Muscle of leg (tissue), 11 donors: ENCODE results near the gene SH2D1B. TPM values are rescaled to one million over a fixed set of nuclear protein-coding genes. Genes with fewer than 3 reads are reported as not detected.

Experiments used
- DNase-seq: peaks from one replicate; pipeline ENCODE4 v3.0.0; 2013
- H3K27ac ChIP-seq: one replicate; pipeline ENCODE4 v1.5.1; 2013; ENCODE audit warnings: mild to moderate bottlenecking, low read length, control low read depth
- H3K27me3 ChIP-seq: one replicate; pipeline ENCODE4 v1.6.1; 2013; ENCODE audit warnings: low read length; ENCODE audit not compliant: control insufficient read depth, insufficient read depth
- H3K36me3 ChIP-seq: one replicate; pipeline ENCODE4 v1.6.1; 2013; ENCODE audit warnings: low read length; ENCODE audit not compliant: control insufficient read depth, insufficient read depth
- H3K4me1 ChIP-seq: one replicate; pipeline ENCODE4 v1.6.1; 2013; ENCODE audit warnings: low read length; ENCODE audit not compliant: control insufficient read depth, insufficient read depth
- H3K4me3 ChIP-seq: one replicate; pipeline ENCODE4 v1.5.1; 2013; ENCODE audit warnings: low read length, control low read depth
- H3K9me3 ChIP-seq: replicated peaks from 2 replicates; pipeline ENCODE4 v1.6.1; 2013; ENCODE audit warnings: low read depth, low read length; ENCODE audit not compliant: control insufficient read depth
- WGBS: methylation state at CpG from one replicate; pipeline ENCODE4 v1.1.5; 2013; ENCODE audit warnings: missing lambda C conversion rate; ENCODE audit not compliant: insufficient coverage; 5-methylcytosine and 5-hydroxymethylcytosine counted together
- polyA plus RNA-seq, 8 donors: library from polyadenylated mRNA; unstranded; fragments of 120-200 nt; gene quantifications; one replicate each; pipeline versions ENCODE4 v1.2.1 to v1.2.3, GENCODE V29; 2013; ENCODE audit warnings: inconsistent platforms in 1 of 8, low replicate concordance in 1 of 8; ENCODE audit not compliant: insufficient read length in 8 of 8, insufficient read depth in 1 of 8
- total RNA-seq: library from RNA; stranded (reverse); fragments of 120-200 nt; gene quantifications from one replicate; pipeline ENCODE4 v1.2.4, GENCODE V29; 2013

The SH2D1B gene
- total and polyA plus RNA-seq, 9 donors, result 0.14 to 0.39 (median 0.26) TPM; not detected in 1

- Histone ChIP-seq H3K27ac (no peak overlapping the region), H3K4me1 (no peaks in the 10 kb centered on the region), H3K27me3 (no peaks in the 10 kb centered on the region), H3K4me3 (no peak overlapping the region), H3K36me3 (no peaks in the 10 kb centered on the region), H3K9me3 (no peaks in the 10 kb centered on the region)
- DNase-seq, result no peak
- WGBS, result 78% methylated on average over 8 of the region's 13 CpGs
Observed at GRCh38 chr1:162372159-162373071, 39.5 kb downstream of the SH2D1B start.

GRCh38 chr1:162371611-162372010, 40.3 kb downstream of the SH2D1B start:
- no CpG with 5 or more reads among the region's 6 CpGs for WGBS
- no peaks in the 10 kb centered on the region for H3K9me3 ChIP-seq
- no peak overlapping the region for H3K27ac ChIP-seq
- H3K4me3 ChIP-seq, result no peak overlapping the region
- no peak for DNase-seq
- H3K27me3 ChIP-seq, result no peaks in the 10 kb centered on the region
- H3K4me1 ChIP-seq, result no peaks in the 10 kb centered on the region
- no peaks in the 10 kb centered on the region for H3K36me3 ChIP-seq

GRCh38 chr1:162370721-162371120, 41.2 kb downstream of the SH2D1B start:
- Histone ChIP-seq H3K4me1 (no peaks in the 10 kb centered on the region), H3K27ac (no peak overlapping the region), H3K4me3 (no peak overlapping the region), H3K9me3 (no peaks in the 10 kb centered on the region), H3K27me3 (no peaks in the 10 kb centered on the region), H3K36me3 (no peaks in the 10 kb centered on the region)
- DNase-seq, result no peak
- 83% methylated on average over 1 of the region's 3 CpGs for WGBS

- DNase-seq, result no peak
- no CpG with 5 or more reads among the region's 1 CpG for WGBS
- H3K4me3 ChIP-seq, result no peak overlapping the region
Observed at GRCh38 chr1:162370161-162370560, 41.8 kb downstream of the SH2D1B start.

GRCh38 chr1:162369571-162369970, 42.4 kb downstream of the SH2D1B start:
- WGBS, result 76% methylated on average over 5 of the region's 7 CpGs
- DNase-seq, result no peak
- H3K27ac ChIP-seq, result no peak overlapping the region
- no peaks in the 10 kb centered on the region for H3K36me3 ChIP-seq
- H3K27me3 ChIP-seq, result no peaks in the 10 kb centered on the region
- no peaks in the 10 kb centered on the region for H3K9me3 ChIP-seq
- no peaks in the 10 kb centered on the region for H3K4me1 ChIP-seq
- H3K4me3 ChIP-seq, result no peak overlapping the region

More at GRCh38 chr1:162370161-162370560, 41.8 kb downstream of the SH2D1B start:
- H3K27me3 ChIP-seq, result no peaks in the 10 kb centered on the region
- H3K36me3 ChIP-seq, result no peaks in the 10 kb centered on the region
- H3K9me3 ChIP-seq, result no peaks in the 10 kb centered on the region
- H3K4me1 ChIP-seq, result no peaks in the 10 kb centered on the region
- no peak overlapping the region for H3K27ac ChIP-seq

- no peaks in the 10 kb centered on the region for H3K36me3 ChIP-seq
- H3K9me3 ChIP-seq, result no peaks in the 10 kb centered on the region
- 33% methylated on average over 1 of the region's 4 CpGs for WGBS
- no peak overlapping the region for H3K27ac ChIP-seq
- no peak for DNase-seq
- H3K27me3 ChIP-seq, result no peaks in the 10 kb centered on the region
- no peaks in the 10 kb centered on the region for H3K4me1 ChIP-seq
- H3K4me3 ChIP-seq, result no peak overlapping the region
Observed at GRCh38 chr1:162368451-162368850, 43.5 kb downstream of the SH2D1B start.

- no peak overlapping the region for H3K27ac ChIP-seq
- H3K9me3 ChIP-seq, result no peaks in the 10 kb centered on the region
- no peak for DNase-seq
- no peaks in the 10 kb centered on the region for H3K36me3 ChIP-seq
- H3K27me3 ChIP-seq, result no peaks in the 10 kb centered on the region
- no peaks in the 10 kb centered on the region for H3K4me1 ChIP-seq
- WGBS, result 67% methylated on average over 1 of the region's 10 CpGs
- H3K4me3 ChIP-seq, result no peak overlapping the region
Observed at GRCh38 chr1:162367772-162368171, 44.2 kb downstream of the SH2D1B start.

GRCh38 chr1:162367073-162367472, 44.9 kb downstream of the SH2D1B start:
- 66% methylated on average over 36 of the region's 36 CpGs for WGBS
- Histone ChIP-seq H3K9me3 (no peaks in the 10 kb centered on the region), H3K4me1 (no peaks in the 10 kb centered on the region), H3K4me3 (no peak overlapping the region), H3K27me3 (no peaks in the 10 kb centered on the region), H3K36me3 (no peaks in the 10 kb centered on the region), H3K27ac (no peak overlapping the region)
- peak; percentile 33 for DNase-seq

GRCh38 chr1:162366671-162367070, 45.3 kb downstream of the SH2D1B start:
- Histone ChIP-seq H3K4me1 (no peaks in the 10 kb centered on the region), H3K4me3 (no peak overlapping the region), H3K36me3 (no peaks in the 10 kb centered on the region), H3K27me3 (no peaks in the 10 kb centered on the region), H3K27ac (no peak overlapping the region), H3K9me3 (no peaks in the 10 kb centered on the region)
- 80% methylated on average over 5 of the region's 9 CpGs for WGBS
- no peak for DNase-seq

- H3K27ac ChIP-seq, result no peak overlapping the region
- H3K4me3 ChIP-seq, result no peak overlapping the region
- H3K27me3 ChIP-seq, result no peaks in the 10 kb centered on the region
- H3K4me1 ChIP-seq, result no peaks in the 10 kb centered on the region
- H3K9me3 ChIP-seq, result no peaks in the 10 kb centered on the region
- H3K36me3 ChIP-seq, result no peaks in the 10 kb centered on the region
- DNase-seq, result no peak
- WGBS, result 61% methylated on average over 3 of the region's 4 CpGs
Observed at GRCh38 chr1:162366149-162366548, 45.8 kb downstream of the SH2D1B start.
